H1 (cell line): Measurements from ENCODE around the gene RBBP8.

Experiments used
- EZH2 ChIP-seq: fragments of 200-600 bp; sonication (generic); IDR thresholded peaks from 2 replicates; pipeline ENCODE4 v1.7.1; 2012; ENCODE audit warnings: low read depth, mild to moderate bottlenecking, moderate library complexity, low read length, inconsistent platforms; ENCODE audit not compliant: severe bottlenecking
- FOSL1 ChIP-seq: IDR thresholded peaks from 2 replicates; pipeline ENCODE4 v1.6.1; 2011; ENCODE audit warnings: mild to moderate bottlenecking, low read depth, low read length, moderate library complexity; ENCODE audit not compliant: insufficient read depth
- HDAC6 ChIP-seq: IDR thresholded peaks from one replicate; pipeline ENCODE4 v1.7.1; 2012; ENCODE audit warnings: low read depth, mild to moderate bottlenecking, inconsistent platforms, low read length, moderate library complexity
- POLR2A ChIP-seq, 2 experiments: IDR thresholded peaks; 1 replicate in 1 of 2; 2 replicates in 1 of 2; pipeline ENCODE4 v1.6.1; 2011; ENCODE audit warnings: low read depth in 2 of 2, low read length in 2 of 2, mild to moderate bottlenecking in 2 of 2; ENCODE audit errors: control extremely low read depth in 1 of 2
- RNF2 ChIP-seq: fragments of 200-900, 300-1000 bp; sonication (generic); IDR thresholded peaks from 2 replicates; pipeline ENCODE4 v1.7.1; 2016; ENCODE audit warnings: borderline replicate concordance, low read depth, mild to moderate bottlenecking, antibody characterized with exemption, low read length; ENCODE audit not compliant: poor library complexity, severe bottlenecking; ENCODE audit errors: missing control alignments
- SP1 ChIP-seq: IDR thresholded peaks from 2 replicates; pipeline ENCODE4 v1.6.1; 2011; ENCODE audit warnings: low read depth, low read length
- SP2 ChIP-seq: IDR thresholded peaks from 2 replicates; pipeline ENCODE4 v1.6.1; 2012; ENCODE audit warnings: mild to moderate bottlenecking, low read length, inconsistent platforms
- TBP ChIP-seq: IDR thresholded peaks from 2 replicates; pipeline ENCODE4 v1.6.1; 2011; ENCODE audit warnings: low read depth, low read length, improper control_type of control experiment
- TF ChIP-seq, protein P1 (sequence below): IDR thresholded peaks from 2 replicates; pipeline ENCODE4 v1.6.1; 2012; ENCODE audit warnings: inconsistent platforms

GRCh38 chr18:22933206-22933965 is at the start of gene RBBP8:
- TF ChIP-seq HDAC6 (no peak), SP1 (no peak), POLR2A (IDR thresholded peaks at IDR 0.05; ENCODE audit: control extremely low read depth in 1 of 2, low read depth in 2 of 2, low read length in 2 of 2) (peak in 1 of 2 experiments; percentile 29; a peak in 1 of 3 replicates), EZH2 (no peak), FOSL1 (no peak), SP2 (no peak), RNF2 (no peak), TBP (peak; percentile 50)
- TF ChIP-seq, protein P1, sequence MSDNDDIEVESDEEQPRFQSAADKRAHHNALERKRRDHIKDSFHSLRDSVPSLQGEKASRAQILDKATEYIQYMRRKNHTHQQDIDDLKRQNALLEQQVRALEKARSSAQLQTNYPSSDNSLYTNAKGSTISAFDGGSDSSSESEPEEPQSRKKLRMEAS: peak; percentile 58
